Mesenchymal stem cell (in vitro differentiated cells and primary cell): ENCODE measurements around the gene C16orf90.

ENCODE experiments used
- DNase-seq: peaks from one replicate; pipeline ENCODE4 v3.0.0-alpha.2; 2013
- H2AFZ ChIP-seq: one replicate; pipeline ENCODE4 v1.6.1; 2013; ENCODE audit warnings: low read depth, mild to moderate bottlenecking, control low read depth, inconsistent platforms, low read length, moderate library complexity
- H2AK5ac ChIP-seq: 2 replicates; pipeline ENCODE4 v1.6.1; 2013; ENCODE audit warnings: low read length, moderate library complexity, mild to moderate bottlenecking, inconsistent platforms; ENCODE audit not compliant: severe bottlenecking
- H2BK120ac ChIP-seq: one replicate; pipeline ENCODE4 v1.6.1; 2013; ENCODE audit warnings: low read depth, mild to moderate bottlenecking, inconsistent platforms, low read length, moderate library complexity
- H2BK12ac ChIP-seq, 2 experiments: one replicate each; pipeline ENCODE4 v1.6.1; 2013; ENCODE audit warnings: inconsistent platforms in 2 of 2, low read length in 2 of 2, mild to moderate bottlenecking in 2 of 2, moderate library complexity in 2 of 2, control low read depth in 1 of 2
- H2BK15ac ChIP-seq: one replicate; pipeline ENCODE4 v1.6.1; 2013; ENCODE audit warnings: mild to moderate bottlenecking, low read depth, inconsistent platforms; ENCODE audit not compliant: poor library complexity, severe bottlenecking
- H2BK5ac ChIP-seq: 2 replicates; pipeline ENCODE4 v1.6.1; 2013; ENCODE audit warnings: low read depth, mild to moderate bottlenecking, low read length, control low read depth, inconsistent platforms; ENCODE audit not compliant: poor library complexity, severe bottlenecking
- H3K14ac ChIP-seq, 2 experiments: one replicate each; pipeline ENCODE4 v1.6.1; 2013; ENCODE audit warnings: inconsistent platforms in 2 of 2, low read length in 2 of 2, control low read depth in 1 of 2, mild to moderate bottlenecking in 1 of 2, moderate library complexity in 1 of 2
- H3K18ac ChIP-seq, 2 experiments: one replicate each; pipeline ENCODE4 v1.6.1; 2013; ENCODE audit warnings: inconsistent platforms in 2 of 2, low read length in 2 of 2, control low read depth in 1 of 2, low read depth in 1 of 2, mild to moderate bottlenecking in 1 of 2
- H3K23ac ChIP-seq, 2 experiments: one replicate each; pipeline ENCODE4 v1.6.1; 2013; ENCODE audit warnings: inconsistent platforms in 2 of 2, low read length in 2 of 2, mild to moderate bottlenecking in 2 of 2, moderate library complexity in 2 of 2, control low read depth in 1 of 2
- H3K27ac ChIP-seq: 2 replicates; pipeline ENCODE4 v1.5.1; 2013; ENCODE audit warnings: mild to moderate bottlenecking, moderate library complexity, low read length, control low read depth, inconsistent platforms; ENCODE audit not compliant: poor library complexity, severe bottlenecking
- H3K27me3 ChIP-seq, 2 experiments: 2 replicates each; pipeline versions ENCODE4 v1.6.1 to v1.7.0; 2013; ENCODE audit warnings: low read length in 2 of 2, mild to moderate bottlenecking in 2 of 2, moderate library complexity in 2 of 2, control low read depth in 1 of 2, inconsistent platforms in 1 of 2; ENCODE audit not compliant: control insufficient read depth in 1 of 2, insufficient read depth in 1 of 2
- H3K36me3 ChIP-seq, 2 experiments: 2 replicates each; pipeline versions ENCODE4 v1.6.1 to v1.7.0; 2013; ENCODE audit warnings: low read length in 2 of 2, control low read depth in 1 of 2, inconsistent platforms in 1 of 2, low read depth in 1 of 2, mild to moderate bottlenecking in 1 of 2; ENCODE audit not compliant: insufficient read depth in 2 of 2, control insufficient read depth in 1 of 2
- H3K4ac ChIP-seq, 2 experiments: one replicate each; pipeline ENCODE4 v1.6.1; 2013; ENCODE audit warnings: inconsistent platforms in 2 of 2, low read length in 2 of 2, mild to moderate bottlenecking in 2 of 2, moderate library complexity in 2 of 2, control low read depth in 1 of 2, low read depth in 1 of 2
- H3K4me1 ChIP-seq: 2 replicates; pipeline ENCODE4 v1.6.1; 2013; ENCODE audit warnings: low read depth, low read length, control low read depth; ENCODE audit not compliant: control insufficient read depth, insufficient read depth
- H3K4me2 ChIP-seq: 2 replicates; pipeline ENCODE4 v1.6.1; 2013; ENCODE audit warnings: low read length, mild to moderate bottlenecking, inconsistent platforms; ENCODE audit not compliant: poor library complexity, severe bottlenecking
- H3K4me3 ChIP-seq, 2 experiments: 2 replicates each; pipeline versions ENCODE4 v1.5.1 to v1.7.0; 2013; ENCODE audit warnings: low read length in 2 of 2, mild to moderate bottlenecking in 2 of 2, control low read depth in 1 of 2, low read depth in 1 of 2; ENCODE audit not compliant: insufficient read depth in 1 of 2
- H3K79me1 ChIP-seq: replicated peaks from 2 replicates; pipeline ENCODE4 v1.6.1; 2013; ENCODE audit warnings: mild to moderate bottlenecking, control low read depth, low read length, inconsistent platforms; ENCODE audit not compliant: poor library complexity, severe bottlenecking
- H3K9ac ChIP-seq: 2 replicates; pipeline ENCODE4 v1.7.0; 2013; ENCODE audit warnings: mild to moderate bottlenecking, low read length, moderate library complexity
- H3K9me3 ChIP-seq: 2 replicates; pipeline ENCODE4 v1.7.0; 2013; ENCODE audit warnings: mild to moderate bottlenecking, low read length; ENCODE audit not compliant: control insufficient read depth
- H4K8ac ChIP-seq: one replicate; pipeline ENCODE4 v1.6.1; 2013; ENCODE audit warnings: inconsistent platforms, mild to moderate bottlenecking, low read length, moderate library complexity
- H4K91ac ChIP-seq: one replicate; pipeline ENCODE4 v1.6.1; 2013; ENCODE audit warnings: mild to moderate bottlenecking, low read length, inconsistent platforms
- WGBS: methylation state at CpG from one replicate; pipeline ENCODE4 v1.1.7; 2013; ENCODE audit warnings: mixed read lengths; 5-methylcytosine and 5-hydroxymethylcytosine counted together

C16orf90 gene

DNA sequence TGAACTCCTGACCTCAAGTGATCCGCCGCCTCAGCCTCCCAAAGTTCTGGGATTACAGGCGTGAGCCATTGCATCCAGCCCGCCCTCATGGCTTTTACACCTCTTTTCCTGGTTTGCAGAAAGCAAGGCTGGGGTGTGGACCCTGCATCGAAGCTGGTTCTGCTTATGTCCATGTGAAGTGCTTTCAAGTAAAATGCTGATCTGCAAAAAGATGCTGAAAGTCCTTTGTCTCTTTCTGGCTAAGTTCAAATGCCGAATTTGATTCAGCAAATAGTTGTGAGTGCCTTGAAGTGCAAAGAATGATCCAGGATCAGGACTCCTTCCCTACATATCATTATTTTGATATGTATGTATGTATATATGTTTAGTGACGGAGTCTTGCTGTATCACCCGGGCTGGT is 34.7 kb downstream of the C16orf90 start:
- Histone ChIP-seq H3K18ac (no peak overlapping the region), H3K9ac (no peak overlapping the region), H3K23ac (no peak overlapping the region), H3K14ac (no peak overlapping the region), H3K27me3 (no peaks in the 10 kb centered on the region), H2AK5ac (no peak overlapping the region), H2BK12ac (no peak overlapping the region), H3K79me1 (peaks cover 1% of the 10 kb centered on the region), H4K8ac (no peak overlapping the region), H2BK120ac (no peak overlapping the region), H3K9me3 (no peaks in the 10 kb centered on the region), H2BK5ac (no peak overlapping the region), H3K36me3 (peaks cover 3 to 4% of the 10 kb centered on the region in 2 experiments), H2AFZ (no peak overlapping the region), H3K27ac (no peak overlapping the region), H2BK15ac (no peak overlapping the region), H4K91ac (no peak overlapping the region), H3K4me1 (peaks cover 15% of the 10 kb centered on the region), H3K4me3 (no peak overlapping the region), H3K4ac (no peak overlapping the region), H3K4me2 (no peak overlapping the region)
- no peak for DNase-seq
- 98% methylated on average over 5 of the region's 8 CpGs for WGBS

DNA sequence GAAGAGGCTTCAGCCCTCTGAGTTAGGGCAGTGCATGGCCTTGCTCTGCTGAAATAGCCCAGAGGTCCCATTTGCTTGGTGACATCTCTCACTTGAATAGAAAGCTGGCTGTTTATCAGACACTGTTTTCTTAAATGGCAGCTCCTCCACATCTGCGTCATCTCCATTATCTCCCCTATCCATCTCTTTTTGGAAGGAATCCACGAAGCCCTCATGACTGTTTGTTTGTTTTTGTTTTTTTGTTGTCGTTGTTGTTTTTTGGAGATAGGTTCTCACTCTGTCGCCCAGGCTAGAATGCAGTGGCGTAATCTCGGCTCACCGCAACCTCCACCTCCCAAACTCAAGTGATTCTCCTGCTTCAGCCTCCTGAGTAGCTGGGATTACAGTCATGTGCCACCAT is 35.2 kb downstream of the C16orf90 start:
- no peaks in the 10 kb centered on the region for H3K27me3 ChIP-seq
- no peak overlapping the region for H2BK12ac ChIP-seq
- no peak overlapping the region for H2AFZ ChIP-seq
- H3K4ac ChIP-seq = no peak overlapping the region
- H3K4me1 ChIP-seq = peaks cover 12% of the 10 kb centered on the region
- no peak overlapping the region for H3K18ac ChIP-seq
- 60% methylated on average over 2 of the region's 7 CpGs for whole genome bisulfite sequencing
- peaks cover 1% of the 10 kb centered on the region for H3K79me1 ChIP-seq
- peak overlapping the region; percentile 4 for H2AK5ac ChIP-seq
- H4K91ac ChIP-seq = no peak overlapping the region
- no peak overlapping the region for H3K14ac ChIP-seq
- peak overlapping the region; percentile 98 for H3K9ac ChIP-seq
- H2BK5ac ChIP-seq = no peak overlapping the region
- peak overlapping the region in 1 of 2 experiments; percentile 97 for H3K4me3 ChIP-seq
- no peak overlapping the region for H3K23ac ChIP-seq
- H2BK15ac ChIP-seq = no peak overlapping the region
- no peaks in the 10 kb centered on the region for H3K36me3 ChIP-seq
- DNase-seq = peak; percentile 11
- H3K9me3 ChIP-seq = no peaks in the 10 kb centered on the region
- H4K8ac ChIP-seq = no peak overlapping the region
- peak overlapping the region; percentile 17 for H3K4me2 ChIP-seq
- H3K27ac ChIP-seq = peak overlapping the region; percentile 21
- no peak overlapping the region for H2BK120ac ChIP-seq

GRCh38 chr16:3459401-3460090 is 35.7 kb downstream of the C16orf90 start:
- Histone ChIP-seq H3K23ac (no peak overlapping the region), H2BK5ac (no peak overlapping the region), H4K8ac (no peak overlapping the region), H2BK12ac (no peak overlapping the region), H4K91ac (no peak overlapping the region), H3K4me3 (peak overlapping the region in 1 of 2 experiments; percentile 97), H3K4me1 (peaks cover 11% of the 10 kb centered on the region), H2BK15ac (no peak overlapping the region), H3K79me1 (peaks cover 1% of the 10 kb centered on the region), H3K18ac (no peak overlapping the region), H3K27me3 (no peaks in the 10 kb centered on the region), H3K9ac (peak overlapping the region; percentile 98), H3K4me2 (peak overlapping the region; percentile 91), H3K36me3 (no peaks in the 10 kb centered on the region), H2AFZ (no peak overlapping the region), H3K14ac (no peak overlapping the region), H2BK120ac (no peak overlapping the region), H3K4ac (no peak overlapping the region), H3K27ac (peak overlapping the region; percentile 96), H2AK5ac (peak overlapping the region; percentile 31), H3K9me3 (no peaks in the 10 kb centered on the region)
- peak; percentile 52 for DNase-seq
- 57% methylated on average over 9 of the region's 9 CpGs for WGBS

DNA sequence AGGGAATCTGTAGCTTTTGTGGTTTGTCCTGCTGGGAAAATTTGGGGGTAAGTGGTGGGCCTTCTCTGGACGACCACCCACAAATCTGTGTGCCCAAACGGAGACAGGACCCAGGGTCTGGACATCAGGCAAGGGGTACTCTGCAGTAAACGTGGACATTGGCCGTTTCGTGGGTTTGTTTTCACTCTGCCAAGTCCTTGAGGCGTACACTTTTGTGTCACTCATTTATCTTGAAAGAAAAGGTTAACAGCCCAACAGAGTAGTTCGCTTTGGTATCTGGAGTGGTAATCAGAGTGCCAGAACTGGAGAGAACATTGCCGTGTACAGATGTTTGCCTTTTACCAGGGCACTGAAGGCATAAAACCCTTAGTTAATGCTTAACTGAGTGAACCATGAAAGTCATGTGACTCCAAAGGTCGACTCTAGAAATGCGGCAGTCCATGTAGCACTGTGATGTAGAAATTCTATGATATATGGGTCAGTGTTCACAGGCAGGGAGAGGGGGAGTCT is 36.4 kb downstream of the C16orf90 start:
- Histone ChIP-seq H3K79me1 (peaks cover 1% of the 10 kb centered on the region), H3K18ac (peak overlapping the region in 1 of 2 experiments; percentile 91), H2AFZ (no peak overlapping the region), H3K27ac (peak overlapping the region; percentile 96), H3K23ac (no peak overlapping the region), H3K27me3 (no peaks in the 10 kb centered on the region), H2BK15ac (no peak overlapping the region), H3K9ac (peak overlapping the region; percentile 98), H4K91ac (no peak overlapping the region), H2BK12ac (peak overlapping the region in 1 of 2 experiments; percentile 70), H4K8ac (peak overlapping the region; percentile 38), H3K4me1 (peaks cover 14% of the 10 kb centered on the region), H3K4me3 (peak overlapping the region; percentile 92 to 97), H3K14ac (no peak overlapping the region), H3K4me2 (peak overlapping the region; percentile 91), H3K36me3 (no peaks in the 10 kb centered on the region), H3K9me3 (no peaks in the 10 kb centered on the region), H2BK120ac (no peak overlapping the region), H2BK5ac (peak overlapping the region; percentile 26), H3K4ac (no peak overlapping the region), H2AK5ac (peak overlapping the region; percentile 84)
- 15% methylated on average over 10 of the region's 10 CpGs for WGBS
- DNase-seq = peak; percentile 47
